HEK293 (cell line): ENCODE measurements around the gene NEMP1.

Experiments
- YY1 ChIP-seq: fragments of 450-650 bp; formaldehyde crosslinking; IDR thresholded peaks from 2 replicates; pipeline ENCODE4 v1.5.1; 2018; ENCODE audit warnings: missing biosample characterization, missing genetic modification characterization
- ZFP37 ChIP-seq: fragments of 450-650 bp; formaldehyde crosslinking; IDR thresholded peaks from 2 replicates; pipeline ENCODE4 v1.5.1; 2016; ENCODE audit warnings: missing biosample characterization, missing genetic modification characterization
- ZNF138 ChIP-seq: fragments of 450-650 bp; formaldehyde crosslinking; IDR thresholded peaks from 2 replicates; pipeline ENCODE4 v1.5.1; 2016; ENCODE audit warnings: missing biosample characterization, missing genetic modification characterization, borderline replicate concordance
- ZNF513 ChIP-seq: fragments of 450-650 bp; IDR thresholded peaks from 2 replicates; pipeline ENCODE4 v1.5.1; 2018; ENCODE audit warnings: missing biosample characterization, missing genetic modification characterization
- ZNF707 ChIP-seq: fragments of 450-650 bp; formaldehyde crosslinking; IDR thresholded peaks from 2 replicates; pipeline ENCODE4 v1.5.1; 2016; ENCODE audit warnings: missing biosample characterization, missing genetic modification characterization
- TF ChIP-seq, protein P1 (sequence below): fragments of 450-650 bp; formaldehyde crosslinking; IDR thresholded peaks from 2 replicates; pipeline ENCODE4 v1.5.1; 2016; ENCODE audit warnings: missing biosample characterization, missing genetic modification characterization
- TF ChIP-seq, protein P2 (sequence below): fragments of 450-650 bp; formaldehyde crosslinking; conservative IDR thresholded peaks from 2 replicates; pipeline ENCODE4 v1.5.1; 2016; ENCODE audit warnings: low read depth, missing biosample characterization, missing genetic modification characterization

GRCh38 chr12:57099047-57099714 lies 20.6 kb upstream of the NEMP1 start:
- TF ChIP-seq ZNF513 (no peak), YY1 (tag by site-specific recombination) (no peak), ZNF138 (tag by site-specific recombination) (no peak), ZFP37 (tag by site-specific recombination) (no peak), ZNF707 (tag by site-specific recombination) (no peak)
- TF ChIP-seq, protein P1, sequence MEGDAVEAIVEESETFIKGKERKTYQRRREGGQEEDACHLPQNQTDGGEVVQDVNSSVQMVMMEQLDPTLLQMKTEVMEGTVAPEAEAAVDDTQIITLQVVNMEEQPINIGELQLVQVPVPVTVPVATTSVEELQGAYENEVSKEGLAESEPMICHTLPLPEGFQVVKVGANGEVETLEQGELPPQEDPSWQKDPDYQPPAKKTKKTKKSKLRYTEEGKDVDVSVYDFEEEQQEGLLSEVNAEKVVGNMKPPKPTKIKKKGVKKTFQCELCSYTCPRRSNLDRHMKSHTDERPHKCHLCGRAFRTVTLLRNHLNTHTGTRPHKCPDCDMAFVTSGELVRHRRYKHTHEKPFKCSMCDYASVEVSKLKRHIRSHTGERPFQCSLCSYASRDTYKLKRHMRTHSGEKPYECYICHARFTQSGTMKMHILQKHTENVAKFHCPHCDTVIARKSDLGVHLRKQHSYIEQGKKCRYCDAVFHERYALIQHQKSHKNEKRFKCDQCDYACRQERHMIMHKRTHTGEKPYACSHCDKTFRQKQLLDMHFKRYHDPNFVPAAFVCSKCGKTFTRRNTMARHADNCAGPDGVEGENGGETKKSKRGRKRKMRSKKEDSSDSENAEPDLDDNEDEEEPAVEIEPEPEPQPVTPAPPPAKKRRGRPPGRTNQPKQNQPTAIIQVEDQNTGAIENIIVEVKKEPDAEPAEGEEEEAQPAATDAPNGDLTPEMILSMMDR: no peak
- TF ChIP-seq, protein P2, sequence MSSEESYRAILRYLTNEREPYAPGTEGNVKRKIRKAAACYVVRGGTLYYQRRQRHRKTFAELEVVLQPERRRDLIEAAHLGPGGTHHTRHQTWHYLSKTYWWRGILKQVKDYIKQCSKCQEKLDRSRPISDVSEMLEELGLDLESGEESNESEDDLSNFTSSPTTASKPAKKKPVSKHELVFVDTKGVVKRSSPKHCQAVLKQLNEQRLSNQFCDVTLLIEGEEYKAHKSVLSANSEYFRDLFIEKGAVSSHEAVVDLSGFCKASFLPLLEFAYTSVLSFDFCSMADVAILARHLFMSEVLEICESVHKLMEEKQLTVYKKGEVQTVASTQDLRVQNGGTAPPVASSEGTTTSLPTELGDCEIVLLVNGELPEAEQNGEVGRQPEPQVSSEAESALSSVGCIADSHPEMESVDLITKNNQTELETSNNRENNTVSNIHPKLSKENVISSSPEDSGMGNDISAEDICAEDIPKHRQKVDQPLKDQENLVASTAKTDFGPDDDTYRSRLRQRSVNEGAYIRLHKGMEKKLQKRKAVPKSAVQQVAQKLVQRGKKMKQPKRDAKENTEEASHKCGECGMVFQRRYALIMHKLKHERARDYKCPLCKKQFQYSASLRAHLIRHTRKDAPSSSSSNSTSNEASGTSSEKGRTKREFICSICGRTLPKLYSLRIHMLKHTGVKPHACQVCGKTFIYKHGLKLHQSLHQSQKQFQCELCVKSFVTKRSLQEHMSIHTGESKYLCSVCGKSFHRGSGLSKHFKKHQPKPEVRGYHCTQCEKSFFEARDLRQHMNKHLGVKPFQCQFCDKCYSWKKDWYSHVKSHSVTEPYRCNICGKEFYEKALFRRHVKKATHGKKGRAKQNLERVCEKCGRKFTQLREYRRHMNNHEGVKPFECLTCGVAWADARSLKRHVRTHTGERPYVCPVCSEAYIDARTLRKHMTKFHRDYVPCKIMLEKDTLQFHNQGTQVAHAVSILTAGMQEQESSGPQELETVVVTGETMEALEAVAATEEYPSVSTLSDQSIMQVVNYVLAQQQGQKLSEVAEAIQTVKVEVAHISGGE (tag by site-specific recombination): no peak
